Stromal cell of bone marrow (primary cell): ENCODE measurements around the gene TMEM129.
A peak's percentile ranks its signal among the peaks of the same experiment; 100 is the strongest.

Experiments
- DNase-seq: peaks from one replicate; pipeline ENCODE4 v3.0.0-alpha.2; 2012; ENCODE audit warnings: low read depth

The TMEM129 gene

DNA sequence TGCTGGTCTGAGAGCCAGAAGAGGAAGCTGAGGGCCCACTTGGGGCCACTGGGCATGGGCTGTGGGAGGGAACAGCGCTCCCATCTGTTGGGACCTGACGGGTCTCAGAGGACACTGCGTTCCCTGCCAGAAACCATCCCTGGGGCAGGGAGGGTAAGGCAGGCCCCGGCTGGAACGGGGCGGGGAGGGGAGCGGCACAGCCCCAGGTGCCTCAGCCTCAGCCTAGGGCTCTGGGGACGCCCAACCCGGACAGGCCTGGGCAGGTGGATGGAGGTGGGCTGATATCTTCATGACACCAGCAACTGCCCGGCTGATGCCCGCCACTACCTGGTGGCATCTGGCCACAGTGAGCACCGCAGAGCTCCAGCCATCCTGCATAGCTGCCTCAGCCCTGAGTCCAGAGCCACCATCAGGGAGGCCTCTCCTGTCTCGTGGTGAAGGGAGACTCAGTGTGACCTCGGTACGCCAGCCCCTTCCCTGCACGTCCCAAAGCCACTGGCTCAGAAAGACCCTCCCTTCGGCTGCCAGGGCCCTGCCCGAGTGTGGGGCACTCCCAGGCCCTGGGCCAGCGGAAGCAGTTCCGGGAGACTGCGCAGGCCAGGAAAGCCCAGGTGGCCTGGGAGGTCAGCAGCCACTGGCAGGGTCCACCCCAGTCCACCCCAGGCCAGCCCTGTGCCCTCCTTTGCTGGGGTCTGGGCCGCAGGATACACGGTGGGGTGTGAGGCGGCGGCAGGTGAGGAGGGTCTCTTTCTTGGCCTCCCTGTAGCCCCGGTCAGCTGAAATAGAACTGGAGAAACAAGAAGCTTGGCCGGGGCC, 37.4 kb upstream of the TMEM129 start:
- no peak for DNase-seq

DNA sequence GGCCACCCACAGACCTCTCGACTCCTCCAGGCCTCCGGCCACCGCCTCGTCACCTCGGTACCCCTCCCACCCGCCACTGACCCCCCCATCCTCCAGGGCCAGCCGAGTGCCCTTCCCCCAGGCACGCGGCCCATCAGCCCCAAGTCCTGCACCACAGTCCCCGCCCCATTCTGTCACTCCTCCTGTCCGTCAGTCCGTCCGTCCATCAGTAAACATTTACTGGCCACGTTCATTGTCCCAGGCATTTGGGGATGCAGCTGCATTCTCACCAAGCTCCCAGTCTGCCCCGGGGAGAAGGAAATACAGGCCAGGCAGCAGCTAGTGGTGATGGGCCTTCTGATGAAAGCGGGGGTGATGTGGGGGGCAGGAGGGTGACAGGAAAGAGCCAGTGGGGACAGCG, 36.7 kb upstream of the TMEM129 start:
- DNase-seq: no peak

DNA sequence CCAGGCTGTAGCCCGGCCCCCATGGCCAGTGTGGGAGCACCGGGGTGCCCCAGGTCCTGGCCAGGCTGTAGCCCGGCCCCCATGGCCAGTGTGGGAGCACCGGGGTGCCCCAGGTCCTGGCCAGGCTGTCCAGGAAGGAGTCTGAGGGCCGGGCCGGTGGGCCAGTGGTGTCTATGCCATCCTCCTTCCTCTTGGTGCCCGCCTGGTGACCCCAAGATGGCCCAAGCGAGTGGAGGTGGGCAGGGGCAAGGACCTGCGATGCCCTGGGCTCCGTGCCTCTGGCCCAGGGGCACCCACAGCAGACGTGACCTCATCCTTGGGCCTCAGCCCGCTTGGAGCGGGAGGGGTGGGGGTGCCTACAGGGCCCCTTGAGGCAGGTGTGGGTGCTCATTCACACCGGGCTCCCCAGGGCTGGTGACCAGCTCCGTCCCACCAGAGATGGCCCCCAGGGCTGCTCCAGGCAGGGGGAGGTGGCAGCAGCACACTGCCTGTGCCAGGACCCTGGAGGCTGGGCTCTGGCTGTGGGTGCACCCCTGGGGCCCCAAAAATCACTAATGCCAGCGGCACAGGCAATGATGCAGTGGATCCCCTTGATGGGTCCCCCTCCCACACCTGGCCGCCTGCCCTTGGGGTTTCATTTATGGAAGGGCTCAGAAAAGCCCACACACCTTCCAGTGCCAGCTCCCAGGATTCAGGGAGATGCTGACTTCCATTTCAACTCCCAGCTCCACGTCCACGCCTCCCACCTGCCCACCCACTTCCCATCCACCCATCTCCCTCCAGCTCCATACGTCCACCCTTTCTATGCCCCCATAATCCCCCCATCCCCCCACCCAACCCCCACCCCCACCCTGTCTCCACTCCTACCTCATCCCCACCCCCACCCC, 36.0 kb upstream of the TMEM129 start:
- DNase-seq: no peak

- DNase-seq: no peak
Observed at GRCh38 chr4:1756079-1756478, 35.0 kb upstream of the TMEM129 start.

- no peak for DNase-seq
Observed at GRCh38 chr4:1755297-1755696, 34.2 kb upstream of the TMEM129 start.

GRCh38 chr4:1754336-1754735, 33.2 kb upstream of the TMEM129 start:
- no peak for DNase-seq

GRCh38 chr4:1753697-1754311, 32.7 kb upstream of the TMEM129 start:
- no peak for DNase-seq

DNA sequence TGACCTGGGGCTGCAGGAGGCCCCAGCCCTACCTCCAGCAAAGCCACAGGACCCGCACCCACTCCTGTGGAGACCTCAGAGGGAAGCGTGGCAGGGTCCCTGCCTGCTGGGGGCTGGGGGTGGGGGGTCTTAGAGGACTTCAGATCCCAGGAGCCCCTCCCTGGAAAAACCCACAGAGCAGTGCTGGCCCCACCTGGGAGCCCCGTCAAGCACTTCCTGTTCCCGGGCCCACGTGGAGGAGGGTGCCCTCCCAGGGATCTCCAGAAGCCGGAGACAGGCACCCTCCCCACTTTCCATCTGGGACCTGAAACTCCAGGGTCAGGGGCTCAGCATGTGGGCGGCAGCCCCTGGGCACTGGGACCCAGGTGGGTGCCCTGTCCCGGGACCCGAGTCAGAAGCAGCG, 32.2 kb upstream of the TMEM129 start:
- no peak for DNase-seq

- peak; percentile 3 for DNase-seq
Observed at GRCh38 chr4:1752284-1753041, 31.3 kb upstream of the TMEM129 start.

GRCh38 chr4:1751919-1752283, 30.8 kb upstream of the TMEM129 start:
- no peak for DNase-seq

- DNase-seq: no peak
Observed at GRCh38 chr4:1751155-1751918, 30.2 kb upstream of the TMEM129 start.

DNA sequence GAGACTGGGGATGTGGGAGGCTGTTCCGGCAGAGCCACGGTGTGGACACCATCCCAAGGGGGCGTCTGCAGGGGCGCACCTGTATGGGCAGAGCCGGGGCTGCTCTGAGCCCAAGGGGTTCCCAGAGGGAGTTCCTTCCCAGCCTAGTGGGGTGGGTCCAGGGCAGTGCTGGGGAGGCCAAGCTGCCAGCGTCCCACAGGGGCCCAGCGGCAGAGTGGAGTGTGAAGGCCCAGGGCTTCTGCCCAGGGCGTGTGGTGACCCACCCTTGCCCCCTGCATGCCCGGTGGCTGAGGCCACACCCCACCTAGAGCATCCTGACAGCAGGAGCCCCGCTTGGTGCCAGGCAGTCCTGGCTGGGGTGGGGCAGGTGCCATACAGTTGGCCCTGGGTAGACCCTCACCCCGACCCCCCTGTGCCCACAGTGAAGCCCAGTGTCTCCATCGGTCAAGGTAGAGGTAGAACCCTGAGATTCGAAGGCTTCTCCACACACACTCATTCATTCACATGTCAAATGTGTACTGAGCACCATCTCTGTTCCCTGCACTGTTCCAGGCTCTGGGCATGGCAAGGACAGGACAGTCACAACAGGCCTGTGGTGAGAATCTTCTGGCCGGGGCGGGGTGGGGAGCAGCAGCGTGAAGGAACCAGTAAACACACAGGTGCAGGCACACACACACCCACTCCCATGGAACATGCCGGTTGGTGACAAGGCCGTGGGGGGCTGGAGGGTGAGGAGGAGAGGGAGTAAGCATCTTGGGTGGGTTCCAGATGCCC, 29.4 kb upstream of the TMEM129 start:
- DNase-seq: no peak

- DNase-seq: no peak
Observed at GRCh38 chr4:1749826-1750225, 28.7 kb upstream of the TMEM129 start.

- no peak for DNase-seq
Observed at GRCh38 chr4:1749370-1749769, 28.2 kb upstream of the TMEM129 start.

GRCh38 chr4:1748465-1748995, 27.4 kb upstream of the TMEM129 start:
- DNase-seq: peak; percentile 13

DNA sequence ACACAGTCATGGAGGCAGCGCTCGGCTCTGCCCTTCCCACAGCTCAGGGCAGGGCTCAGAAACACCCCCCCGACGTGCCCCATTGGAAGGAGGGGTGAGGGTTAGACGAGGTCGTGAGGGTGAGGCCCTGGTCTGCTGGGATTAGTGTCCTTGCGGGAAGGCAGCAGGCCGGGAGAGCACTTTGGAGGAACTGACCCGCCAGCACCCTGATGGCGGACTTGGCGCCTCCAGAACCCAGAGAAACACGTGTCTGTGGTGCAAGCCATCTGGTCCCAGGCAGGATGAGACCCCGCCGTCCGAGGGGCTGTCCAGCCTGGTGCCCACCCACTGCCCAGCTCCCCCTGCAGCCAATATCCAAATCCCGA, 26.5 kb upstream of the TMEM129 start:
- no peak for DNase-seq

GRCh38 chr4:1746919-1747602, 25.9 kb upstream of the TMEM129 start:
- DNase-seq: no peak

- DNase-seq: peak; percentile 21
Observed at GRCh38 chr4:1746265-1746691, 25.2 kb upstream of the TMEM129 start.

GRCh38 chr4:1745697-1746096, 24.6 kb upstream of the TMEM129 start:
- no peak for DNase-seq

DNA sequence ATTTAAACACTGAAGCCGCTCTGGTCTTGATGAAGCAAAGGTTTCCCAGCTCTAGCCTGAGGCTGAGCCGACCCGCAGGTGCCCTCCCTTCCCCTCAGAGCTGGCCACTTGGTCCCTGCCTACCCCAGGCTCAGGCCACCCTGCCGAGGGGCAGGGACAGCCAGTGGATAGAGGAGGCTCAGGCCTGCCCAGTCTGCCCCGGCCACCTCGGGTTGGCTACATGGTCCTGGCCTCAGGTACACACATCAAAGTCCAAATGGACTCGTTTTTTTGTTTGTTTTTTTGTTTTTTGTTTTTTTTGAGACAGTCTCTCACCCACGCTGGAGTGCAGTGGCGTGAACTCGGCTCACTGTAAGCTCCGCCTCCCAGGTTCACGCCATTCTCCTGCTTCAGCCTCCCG, 24.0 kb upstream of the TMEM129 start:
- DNase-seq: no peak
